ENCODE data around the gene BRF1.
"Not testable (repeated sequence)": the region's sequence is repeated elsewhere in the genome, so short reads cannot be mapped to it uniquely, and the experiment has no call there.

Gene BRF1

GRCh38 chr14:105283899-105284298 is 16.9 kb downstream of the BRF1 start:
- H3K9ac ChIP-seq (ENCODE audit: insufficient read length, low read depth): no peak overlapping the region

DNA sequence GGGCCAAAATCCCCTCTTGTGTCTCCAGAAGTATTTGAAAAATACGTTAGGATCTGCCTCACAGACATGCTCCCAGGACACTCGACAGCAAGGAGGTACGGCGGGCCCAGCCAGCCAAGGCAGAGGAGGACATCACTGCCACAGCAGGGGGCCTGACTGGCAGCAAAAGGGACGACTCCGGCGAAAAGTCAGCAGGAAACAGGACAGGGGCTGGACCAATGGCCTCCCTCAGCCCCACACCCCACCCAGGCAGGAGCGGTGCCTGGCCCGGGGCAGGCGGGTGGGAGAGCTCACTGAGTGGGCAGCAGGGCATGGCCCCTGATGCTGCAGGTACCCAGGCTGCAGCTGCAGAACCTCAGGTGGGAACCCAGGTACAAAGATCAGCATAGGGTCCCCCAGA is 17.8 kb downstream of the BRF1 start:
- H3K9ac ChIP-seq (ENCODE audit: insufficient read length, low read depth): no peak overlapping the region
- H3K9me3 ChIP-seq (ENCODE audit: insufficient read depth, low read length): no peaks in the 10 kb centered on the region
- DNase-seq (ENCODE audit: low read depth, low spot score): no peak
- no peak overlapping the region for H3K4me3 ChIP-seq (ENCODE audit: insufficient read length, low read depth)
- no peaks in the 10 kb centered on the region for H3K36me3 ChIP-seq (ENCODE audit: insufficient read depth, insufficient read length, low read length)
- H3K4me1 ChIP-seq (ENCODE audit: insufficient read depth, insufficient read length): peaks cover 16% of the 10 kb centered on the region
- no peaks in the 10 kb centered on the region for H3K27me3 ChIP-seq (ENCODE audit: insufficient read depth, insufficient read length)
- TF ChIP-seq SUZ12 (IDR thresholded peaks at IDR 0.05; ENCODE audit: extremely low read depth, insufficient read depth, insufficient read length) (no peak), ZNF274 (IDR thresholded peaks at IDR 0.05; ENCODE audit: low read depth, low read length) (no peak), YY1 (IDR thresholded peaks at IDR 0.05; ENCODE audit: insufficient read depth, insufficient read length) (no peak)

More at GRCh38 chr14:105283899-105284298, 16.9 kb downstream of the BRF1 start:
- H3K9me3 ChIP-seq (ENCODE audit: insufficient read depth, low read length): no peaks in the 10 kb centered on the region
- H3K27me3 ChIP-seq (ENCODE audit: insufficient read depth, insufficient read length): no peaks in the 10 kb centered on the region
- no peak for TF ChIP-seq ZNF274 (IDR thresholded peaks at IDR 0.05; ENCODE audit: low read depth, low read length)
- TF ChIP-seq SUZ12 (IDR thresholded peaks at IDR 0.05; ENCODE audit: extremely low read depth, insufficient read depth, insufficient read length): no peak
- no peak for TF ChIP-seq YY1 (IDR thresholded peaks at IDR 0.05; ENCODE audit: insufficient read depth, insufficient read length)
- peaks cover 16% of the 10 kb centered on the region for H3K4me1 ChIP-seq (ENCODE audit: insufficient read depth, insufficient read length)
- no peaks in the 10 kb centered on the region for H3K36me3 ChIP-seq (ENCODE audit: insufficient read depth, insufficient read length, low read length)
- no peak for DNase-seq (ENCODE audit: low read depth, low spot score)
- no peak overlapping the region for H3K4me3 ChIP-seq (ENCODE audit: insufficient read length, low read depth)

- no peaks in the 10 kb centered on the region for H3K27me3 ChIP-seq (ENCODE audit: insufficient read depth, insufficient read length)
- TF ChIP-seq ZNF274 (IDR thresholded peaks at IDR 0.05; ENCODE audit: low read depth, low read length) (no peak), YY1 (IDR thresholded peaks at IDR 0.05; ENCODE audit: insufficient read depth, insufficient read length) (no peak), SUZ12 (IDR thresholded peaks at IDR 0.05; ENCODE audit: extremely low read depth, insufficient read depth, insufficient read length) (no peak)
- H3K9ac ChIP-seq (ENCODE audit: insufficient read length, low read depth): no peak overlapping the region
- H3K36me3 ChIP-seq (ENCODE audit: insufficient read depth, insufficient read length, low read length): no peaks in the 10 kb centered on the region
- peaks cover 16% of the 10 kb centered on the region for H3K4me1 ChIP-seq (ENCODE audit: insufficient read depth, insufficient read length)
- H3K9me3 ChIP-seq (ENCODE audit: insufficient read depth, low read length): no peaks in the 10 kb centered on the region
- no peak for DNase-seq (ENCODE audit: low read depth, low spot score)
- H3K4me3 ChIP-seq (ENCODE audit: insufficient read length, low read depth): no peak overlapping the region
Observed at GRCh38 chr14:105282098-105282725, 18.6 kb downstream of the BRF1 start.

GRCh38 chr14:105281371-105282097 is 19.3 kb downstream of the BRF1 start:
- H3K4me3 ChIP-seq (ENCODE audit: insufficient read length, low read depth): no peak overlapping the region
- H3K9ac ChIP-seq (ENCODE audit: insufficient read length, low read depth): no peak overlapping the region
- no peaks in the 10 kb centered on the region for H3K9me3 ChIP-seq (ENCODE audit: insufficient read depth, low read length)
- no peak for TF ChIP-seq YY1 (IDR thresholded peaks at IDR 0.05; ENCODE audit: insufficient read depth, insufficient read length)
- TF ChIP-seq ZNF274 (IDR thresholded peaks at IDR 0.05; ENCODE audit: low read depth, low read length): no peak
- no peak for TF ChIP-seq SUZ12 (IDR thresholded peaks at IDR 0.05; ENCODE audit: extremely low read depth, insufficient read depth, insufficient read length)
- DNase-seq (ENCODE audit: low read depth, low spot score): no peak
- H3K36me3 ChIP-seq (ENCODE audit: insufficient read depth, insufficient read length, low read length): no peaks in the 10 kb centered on the region
- H3K27me3 ChIP-seq (ENCODE audit: insufficient read depth, insufficient read length): no peaks in the 10 kb centered on the region
- H3K4me1 ChIP-seq (ENCODE audit: insufficient read depth, insufficient read length): peaks cover 11% of the 10 kb centered on the region

DNA sequence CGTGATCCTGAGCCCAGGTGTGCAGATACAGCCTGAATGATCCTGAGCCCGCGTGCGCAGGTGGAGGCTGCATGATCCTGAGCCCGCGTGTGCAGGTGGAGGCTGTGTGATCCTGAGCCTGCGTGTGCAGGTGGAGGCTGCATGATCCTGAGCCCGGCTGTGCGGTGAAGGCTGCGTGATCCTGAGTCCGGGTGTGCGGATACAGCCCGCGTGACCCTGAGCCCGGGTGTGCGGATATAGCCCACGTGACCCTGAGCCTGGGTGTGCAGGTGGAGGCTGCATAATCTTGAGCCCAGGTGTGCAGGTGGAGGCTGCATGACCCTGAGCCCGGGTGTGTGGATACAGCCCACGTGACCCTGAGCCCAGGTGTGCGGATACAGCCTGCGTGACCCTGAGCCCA is 20.3 kb downstream of the BRF1 start:
- Histone ChIP-seq H3K4me1 (ENCODE audit: insufficient read depth, insufficient read length) (peaks cover 11% of the 10 kb centered on the region), H3K9ac (ENCODE audit: insufficient read length, low read depth) (no peak overlapping the region), H3K36me3 (ENCODE audit: insufficient read depth, insufficient read length, low read length) (no peaks in the 10 kb centered on the region), H3K9me3 (ENCODE audit: insufficient read depth, low read length) (no peaks in the 10 kb centered on the region), H3K4me3 (ENCODE audit: insufficient read length, low read depth) (no peak overlapping the region), H3K27me3 (ENCODE audit: insufficient read depth, insufficient read length) (no peaks in the 10 kb centered on the region)
- no peak for TF ChIP-seq YY1 (IDR thresholded peaks at IDR 0.05; ENCODE audit: insufficient read depth, insufficient read length)
- TF ChIP-seq SUZ12 (IDR thresholded peaks at IDR 0.05; ENCODE audit: extremely low read depth, insufficient read depth, insufficient read length): no peak
- no peak for TF ChIP-seq ZNF274 (IDR thresholded peaks at IDR 0.05; ENCODE audit: low read depth, low read length)
- no peak for DNase-seq (ENCODE audit: low read depth, low spot score)

- TF ChIP-seq ZNF274 (IDR thresholded peaks at IDR 0.05; ENCODE audit: low read depth, low read length) (no peak), YY1 (IDR thresholded peaks at IDR 0.05; ENCODE audit: insufficient read depth, insufficient read length) (no peak), SUZ12 (IDR thresholded peaks at IDR 0.05; ENCODE audit: extremely low read depth, insufficient read depth, insufficient read length) (no peak)
- Histone ChIP-seq H3K4me3 (ENCODE audit: insufficient read length, low read depth) (no peak overlapping the region), H3K9ac (ENCODE audit: insufficient read length, low read depth) (no peak overlapping the region), H3K4me1 (ENCODE audit: insufficient read depth, insufficient read length) (peaks cover 11% of the 10 kb centered on the region), H3K36me3 (ENCODE audit: insufficient read depth, insufficient read length, low read length) (no peaks in the 10 kb centered on the region), H3K27me3 (ENCODE audit: insufficient read depth, insufficient read length) (no peaks in the 10 kb centered on the region), H3K9me3 (ENCODE audit: insufficient read depth, low read length) (no peaks in the 10 kb centered on the region)
- DNase-seq (ENCODE audit: low read depth, low spot score): no peak
Observed at GRCh38 chr14:105279642-105280361, 21.0 kb downstream of the BRF1 start.

GRCh38 chr14:105277448-105277847 is 23.4 kb downstream of the BRF1 start:
- not testable (repeated sequence) for H3K4me3 ChIP-seq (ENCODE audit: insufficient read length, low read depth); H3K9me3 ChIP-seq (ENCODE audit: insufficient read depth, low read length); H3K27me3 ChIP-seq (ENCODE audit: insufficient read depth, insufficient read length); H3K36me3 ChIP-seq (ENCODE audit: insufficient read depth, insufficient read length, low read length); H3K9ac ChIP-seq (ENCODE audit: insufficient read length, low read depth); DNase-seq (ENCODE audit: low read depth, low spot score); H3K4me1 ChIP-seq (ENCODE audit: insufficient read depth, insufficient read length)

Measured in NT2/D1 (cell line).